GM20000 (cell line): Measurements from ENCODE around the gene CTPS1.

Source experiments
- DNase-seq: peaks from one replicate; pipeline ENCODE4 v3.0.0; 2012; ENCODE audit warnings: low spot score
- TF ChIP-seq, protein P1 (sequence below): IDR thresholded peaks from 2 replicates; pipeline ENCODE4 v1.5.1; 2012; ENCODE audit warnings: mild to moderate bottlenecking, control low read depth; ENCODE audit errors: extremely low read depth, missing control alignments

Gene CTPS1

DNA sequence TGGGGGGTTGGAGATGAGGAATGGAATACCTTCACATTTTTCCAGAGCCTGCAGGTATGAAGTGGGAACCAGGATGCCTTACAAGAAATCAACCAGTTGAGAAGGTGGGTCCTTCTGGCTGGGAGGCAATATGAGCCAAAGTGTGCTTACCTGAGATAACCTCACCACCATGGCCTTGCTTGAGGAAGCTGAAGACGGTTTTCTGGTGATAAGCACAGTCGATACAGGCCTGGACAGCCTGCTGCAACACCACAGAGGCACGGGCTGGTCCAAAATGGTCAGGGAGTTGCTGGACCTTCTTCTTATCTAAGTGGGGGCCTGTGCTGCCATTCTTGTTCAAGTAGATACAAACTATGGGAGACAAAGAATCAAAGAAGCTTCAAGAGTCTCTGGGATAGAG is 69.0 kb downstream of the CTPS1 start:
- TF ChIP-seq, protein P1, sequence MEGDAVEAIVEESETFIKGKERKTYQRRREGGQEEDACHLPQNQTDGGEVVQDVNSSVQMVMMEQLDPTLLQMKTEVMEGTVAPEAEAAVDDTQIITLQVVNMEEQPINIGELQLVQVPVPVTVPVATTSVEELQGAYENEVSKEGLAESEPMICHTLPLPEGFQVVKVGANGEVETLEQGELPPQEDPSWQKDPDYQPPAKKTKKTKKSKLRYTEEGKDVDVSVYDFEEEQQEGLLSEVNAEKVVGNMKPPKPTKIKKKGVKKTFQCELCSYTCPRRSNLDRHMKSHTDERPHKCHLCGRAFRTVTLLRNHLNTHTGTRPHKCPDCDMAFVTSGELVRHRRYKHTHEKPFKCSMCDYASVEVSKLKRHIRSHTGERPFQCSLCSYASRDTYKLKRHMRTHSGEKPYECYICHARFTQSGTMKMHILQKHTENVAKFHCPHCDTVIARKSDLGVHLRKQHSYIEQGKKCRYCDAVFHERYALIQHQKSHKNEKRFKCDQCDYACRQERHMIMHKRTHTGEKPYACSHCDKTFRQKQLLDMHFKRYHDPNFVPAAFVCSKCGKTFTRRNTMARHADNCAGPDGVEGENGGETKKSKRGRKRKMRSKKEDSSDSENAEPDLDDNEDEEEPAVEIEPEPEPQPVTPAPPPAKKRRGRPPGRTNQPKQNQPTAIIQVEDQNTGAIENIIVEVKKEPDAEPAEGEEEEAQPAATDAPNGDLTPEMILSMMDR: no peak
- DNase-seq: no peak

DNA sequence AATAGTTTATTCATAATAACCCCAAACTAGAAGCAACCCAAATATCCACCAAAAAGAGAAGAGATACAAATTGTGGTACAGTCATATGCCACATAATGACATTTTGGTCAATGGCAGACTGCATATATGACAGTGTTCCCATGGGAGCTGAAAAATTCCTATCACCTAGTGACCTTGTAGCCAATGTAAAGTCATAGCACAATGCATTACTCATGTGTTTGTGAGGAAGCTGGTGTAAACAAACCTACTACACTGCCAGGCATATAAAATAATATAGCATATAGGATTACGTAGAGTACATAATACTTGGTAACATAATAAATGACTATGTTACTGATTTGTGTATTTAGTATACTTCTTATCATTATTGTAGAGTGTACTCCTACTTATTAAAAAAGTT is 71.5 kb downstream of the CTPS1 start:
- TF ChIP-seq, protein P1: no peak
- DNase-seq: no peak

DNA sequence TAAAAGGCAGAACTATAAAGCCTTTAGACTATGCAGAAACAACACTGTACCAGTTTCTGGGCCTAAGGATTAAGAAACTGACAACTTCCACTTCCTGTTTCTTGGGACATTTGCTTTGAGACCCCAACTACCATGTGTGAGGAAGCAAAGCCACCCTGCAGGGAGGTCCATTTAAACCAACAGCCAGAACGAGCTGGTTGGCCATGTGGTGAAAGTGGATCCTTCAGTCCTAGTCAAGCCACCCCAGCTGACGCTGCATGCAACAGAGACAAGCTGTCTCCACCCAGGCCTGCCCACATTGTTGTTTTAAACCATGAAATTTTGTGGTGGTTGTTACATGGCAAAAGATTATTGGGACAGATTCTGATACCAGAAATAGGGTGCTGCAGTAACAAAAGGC is 73.8 kb downstream of the CTPS1 start:
- TF ChIP-seq, protein P1: no peak
- no peak for DNase-seq

DNA sequence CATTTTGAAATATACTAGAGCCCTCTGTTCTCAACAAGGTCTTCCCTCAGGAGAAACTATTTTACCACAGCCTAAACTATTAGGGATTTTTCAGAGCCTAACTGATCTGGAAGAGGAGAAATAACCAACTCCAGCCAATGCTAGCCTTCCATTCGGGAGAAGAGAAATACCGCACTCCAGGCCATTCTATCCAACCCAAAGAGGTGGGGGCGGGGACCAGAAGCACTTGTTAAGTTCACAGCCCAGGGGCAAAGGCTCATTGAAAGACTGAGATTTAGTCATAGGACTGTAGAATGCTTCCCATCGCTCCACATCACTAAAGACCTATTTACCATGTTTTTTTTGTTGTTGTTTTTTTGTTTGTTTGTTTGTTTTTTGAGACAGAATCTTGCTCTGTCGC is 77.4 kb downstream of the CTPS1 start:
- DNase-seq: no peak
- TF ChIP-seq, protein P1: no peak
